ENCODE measurements around the gene WDR82. TPM values are rescaled to one million over a fixed set of nuclear protein-coding genes. Genes with fewer than 3 reads are reported as not detected.

WDR82 gene
- total RNA-seq, 1 experiment from 2014 or later = 44.5 TPM

- Histone ChIP-seq H3K27ac (peak overlapping the region; percentile 87), H2AFZ (no peak overlapping the region), H3F3A (ENCODE audit: insufficient read depth, low read depth) (peaks cover 51% of the 10 kb centered on the region), H3K4me1 (replicated peaks; ENCODE audit: insufficient read depth) (peaks cover 69% of the 10 kb centered on the region), H3K4me2 (peak overlapping the region; percentile 85), H3K36me3 (ENCODE audit: low read depth) (no peaks in the 10 kb centered on the region), H3K9me3 (ENCODE audit: insufficient read depth, low read depth) (no peaks in the 10 kb centered on the region), H4K20me1 (ENCODE audit: insufficient read depth) (no peaks in the 10 kb centered on the region), H3K9me2 (ENCODE audit: insufficient read depth) (no peaks in the 10 kb centered on the region), H3K4me3 (peak overlapping the region; percentile 93; the same call in 1 of the 2 replicates), H3K79me2 (ENCODE audit: low read depth) (peaks cover 47% of the 10 kb centered on the region), H3K27me3 (ENCODE audit: insufficient read depth, low read depth) (no peaks in the 10 kb centered on the region)
- CTCF ChIA-PET = interaction anchor here (0.6 to 1.0 kb wide), 2 partner anchors 99 to 349 kb away, joined by 3 read pairs; no protein-coding TSS in a partner anchor
- intact Hi-C loops (cut with micrococcal nuclease; ENCODE audit: unreplicated experiment) = no loop called here
- peak in 1 of 2 experiments; percentile 73 for DNase-seq
- POLR2A ChIA-PET (ENCODE audit: unreplicated experiment) = interaction anchor here (0.6 to 0.7 kb wide), 4 partner anchors 16 to 786 kb away, joined by 3 to 4 read pairs (median 4); no protein-coding TSS in a partner anchor
- BruUV-seq (replicated peaks) = no TSS peak
- TF ChIP-seq EZH2 (IDR thresholded peaks at IDR 0.05; ENCODE audit: low read depth) = no peak
- TF ChIP-seq CTCF (conservative IDR thresholded peaks at IDR 0.05) = no peak
These were observed 38.2 kb downstream of the WDR82 start for GRCh38 chr3:52240059-52240885.

DNA sequence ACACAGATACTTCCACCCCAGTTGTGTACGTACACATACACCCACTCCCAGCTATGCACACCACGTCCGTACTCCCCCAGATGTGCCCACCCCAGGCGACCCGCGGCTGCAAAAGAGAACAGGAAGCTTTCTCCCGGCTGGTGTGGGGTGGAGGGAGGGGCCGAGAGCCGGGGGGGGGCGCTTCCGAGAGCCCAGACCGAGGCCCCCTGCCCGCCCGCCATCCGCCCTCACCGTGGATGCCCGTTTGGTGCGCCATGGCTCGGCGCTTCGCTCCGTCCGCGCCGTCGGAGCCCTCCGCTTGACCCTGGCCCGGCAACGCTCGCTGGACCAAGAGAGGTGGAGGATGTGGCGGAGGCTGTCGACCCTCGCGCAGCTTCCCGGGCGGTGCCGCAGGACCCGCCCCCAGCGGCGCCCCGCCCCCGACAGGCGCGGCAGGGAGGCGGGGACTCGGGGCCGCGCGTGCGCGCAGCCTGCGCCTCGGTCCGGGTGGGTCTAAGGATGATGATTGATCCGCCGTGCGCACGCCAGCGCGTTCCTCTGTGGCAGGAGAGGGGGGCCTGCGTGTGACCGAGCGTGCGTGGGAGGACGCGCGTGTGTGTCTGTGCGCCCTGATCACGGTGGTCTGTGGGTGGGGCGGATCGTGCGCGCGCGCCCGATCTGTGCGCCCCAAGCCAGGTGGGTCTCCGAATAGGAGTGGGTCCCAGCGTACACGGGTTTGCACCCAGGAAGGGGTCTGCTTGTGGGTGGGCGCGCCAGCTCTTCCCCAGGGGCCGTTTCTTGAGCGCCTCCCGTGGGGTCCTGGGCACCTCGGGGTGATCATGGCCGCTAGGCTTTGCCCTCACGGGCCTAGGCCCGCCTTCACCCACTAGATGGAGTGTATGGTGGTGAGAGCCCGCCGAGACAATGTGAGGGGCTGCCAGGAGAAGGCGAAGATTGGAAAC, 39.4 kb downstream of the WDR82 start, which contains the start of gene TWF2:
Gene TWF2, minus strand, starts transcription at position 398 of the 941 bp plus-strand sequence. Its CDS starts 142 bp downstream, at position 256.
- TSS peak; percentile 81 for BruUV-seq (replicated peaks)
- Histone ChIP-seq H3K4me2 (peak within 1 kb of the TSS; percentile 85), H3K79me2 (ENCODE audit: low read depth) (peaks cover 53% of the 10 kb centered on the region), H3K27me3 (ENCODE audit: insufficient read depth, low read depth) (no peaks in the 10 kb centered on the region), H3F3A (ENCODE audit: insufficient read depth, low read depth) (peaks cover 48% of the 10 kb centered on the region), H4K20me1 (ENCODE audit: insufficient read depth) (no peaks in the 10 kb centered on the region), H2AFZ (peak within 1 kb of the TSS; percentile 86), H3K4me3 (peak within 1 kb of the TSS; percentile 93), H3K36me3 (ENCODE audit: low read depth) (no peaks in the 10 kb centered on the region), H3K4me1 (replicated peaks; ENCODE audit: insufficient read depth) (peaks cover 57% of the 10 kb centered on the region), H3K9me2 (ENCODE audit: insufficient read depth) (no peaks in the 10 kb centered on the region), H3K9me3 (ENCODE audit: insufficient read depth, low read depth) (no peaks in the 10 kb centered on the region), H3K27ac (peak within 1 kb of the TSS; percentile 89)
- intact Hi-C loops (cut with micrococcal nuclease; ENCODE audit: unreplicated experiment) = loop anchor here (5.0 kb wide), 1 partner anchor 297 kb away; the partner anchor contains the start of genes PARP3 and RRP9
- TF ChIP-seq CTCF (conservative IDR thresholded peaks at IDR 0.05) (no peak), EZH2 (IDR thresholded peaks at IDR 0.05; ENCODE audit: low read depth) (no peak)
- peak in 1 of 2 experiments; percentile 84 for DNase-seq
- ChIA-PET CTCF (interaction anchor here (0.8 to 1.6 kb wide), 2 partner anchors 18 to 22 kb away, joined by 4 to 7 read pairs; no protein-coding TSS in a partner anchor), POLR2A (ENCODE audit: unreplicated experiment) (interaction anchor here (0.6 kb wide), 1 partner anchor 29 kb away, joined by 3 read pairs; no protein-coding TSS in a partner anchor)
